ENCODE data around the gene CPEB4. TPM values are rescaled to one million over a fixed set of nuclear protein-coding genes. Genes with fewer than 3 reads are reported as not detected.

Gene CPEB4
- total and polyA plus RNA-seq, 7 donors: 30.4 to 262 (median 95.0) TPM

DNA sequence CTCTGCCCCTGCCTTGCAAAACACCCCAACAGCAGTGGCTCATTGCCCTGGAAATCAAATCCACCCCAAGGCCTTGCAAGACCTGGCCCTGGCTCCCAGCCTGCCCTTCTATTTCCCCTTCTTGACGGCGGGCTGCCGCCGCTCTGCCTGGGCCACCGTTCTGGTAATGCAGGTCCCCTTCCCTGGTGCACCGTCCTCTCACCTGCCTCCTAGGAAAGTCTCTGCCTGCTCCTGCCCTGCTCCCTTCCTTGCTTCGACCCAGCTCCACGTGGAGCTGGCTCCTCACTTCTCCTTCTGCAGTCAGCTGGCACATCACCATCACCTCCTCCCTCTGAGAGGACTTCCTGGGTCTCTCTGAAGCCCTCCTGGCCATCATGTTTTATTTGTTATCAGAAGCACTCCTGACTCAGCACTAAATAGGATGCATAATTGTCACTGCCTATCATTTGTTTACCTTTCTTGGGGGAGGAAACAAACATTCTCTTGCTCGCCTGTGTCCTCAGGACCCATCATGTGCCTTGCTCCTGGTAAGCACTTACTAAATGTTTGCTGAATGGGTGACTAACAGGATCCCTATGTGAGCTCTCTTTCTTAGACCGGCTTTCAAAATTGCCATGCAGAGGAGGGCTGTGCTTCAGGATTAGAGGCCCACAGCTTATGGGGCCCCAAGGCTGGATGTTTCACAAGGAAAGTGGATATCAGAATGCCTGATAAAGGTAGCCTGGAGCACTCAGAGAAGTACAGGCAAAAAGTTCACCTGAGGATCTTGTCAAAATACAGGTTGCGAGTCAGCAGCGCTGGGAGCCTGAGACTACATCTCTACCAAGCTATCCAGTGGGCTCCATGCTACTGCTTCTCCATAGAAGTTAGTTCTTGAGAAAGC, 81.3 kb downstream of the CPEB4 start:
- ATAC-seq (peak; percentile 7 to 68 (median 59)), DNase-seq (peak; percentile 57 to 82)
- 54 to 68% (median 57%) methylated on average over 11 to 12 of the region's 12 CpGs for WGBS, 3 donors
- no peaks in the 10 kb centered on the region for H3K27me3 ChIP-seq (ENCODE audit: insufficient read depth in 3 of 3, low read length in 2 of 3)
- H3K27ac ChIP-seq: peak overlapping the region; percentile 50
- no peaks in the 10 kb centered on the region for H3K36me3 ChIP-seq (ENCODE audit: insufficient read depth in 1 of 2, low read depth in 1 of 2)
- peaks cover 14% of the 10 kb centered on the region for H3K4me1 ChIP-seq
- H3K9me3 ChIP-seq: no peaks in the 10 kb centered on the region
- H3K4me3 ChIP-seq: no peak overlapping the region
- TF ChIP-seq, protein P1, sequence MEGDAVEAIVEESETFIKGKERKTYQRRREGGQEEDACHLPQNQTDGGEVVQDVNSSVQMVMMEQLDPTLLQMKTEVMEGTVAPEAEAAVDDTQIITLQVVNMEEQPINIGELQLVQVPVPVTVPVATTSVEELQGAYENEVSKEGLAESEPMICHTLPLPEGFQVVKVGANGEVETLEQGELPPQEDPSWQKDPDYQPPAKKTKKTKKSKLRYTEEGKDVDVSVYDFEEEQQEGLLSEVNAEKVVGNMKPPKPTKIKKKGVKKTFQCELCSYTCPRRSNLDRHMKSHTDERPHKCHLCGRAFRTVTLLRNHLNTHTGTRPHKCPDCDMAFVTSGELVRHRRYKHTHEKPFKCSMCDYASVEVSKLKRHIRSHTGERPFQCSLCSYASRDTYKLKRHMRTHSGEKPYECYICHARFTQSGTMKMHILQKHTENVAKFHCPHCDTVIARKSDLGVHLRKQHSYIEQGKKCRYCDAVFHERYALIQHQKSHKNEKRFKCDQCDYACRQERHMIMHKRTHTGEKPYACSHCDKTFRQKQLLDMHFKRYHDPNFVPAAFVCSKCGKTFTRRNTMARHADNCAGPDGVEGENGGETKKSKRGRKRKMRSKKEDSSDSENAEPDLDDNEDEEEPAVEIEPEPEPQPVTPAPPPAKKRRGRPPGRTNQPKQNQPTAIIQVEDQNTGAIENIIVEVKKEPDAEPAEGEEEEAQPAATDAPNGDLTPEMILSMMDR (IDR thresholded peaks at IDR 0.05): no peak
- intact Hi-C loops (cut with DNase I): loop anchor here (5.0 to 10.0 kb wide), 6 partner anchors 77 to 345 kb away; no protein-coding TSS in a partner anchor

DNA sequence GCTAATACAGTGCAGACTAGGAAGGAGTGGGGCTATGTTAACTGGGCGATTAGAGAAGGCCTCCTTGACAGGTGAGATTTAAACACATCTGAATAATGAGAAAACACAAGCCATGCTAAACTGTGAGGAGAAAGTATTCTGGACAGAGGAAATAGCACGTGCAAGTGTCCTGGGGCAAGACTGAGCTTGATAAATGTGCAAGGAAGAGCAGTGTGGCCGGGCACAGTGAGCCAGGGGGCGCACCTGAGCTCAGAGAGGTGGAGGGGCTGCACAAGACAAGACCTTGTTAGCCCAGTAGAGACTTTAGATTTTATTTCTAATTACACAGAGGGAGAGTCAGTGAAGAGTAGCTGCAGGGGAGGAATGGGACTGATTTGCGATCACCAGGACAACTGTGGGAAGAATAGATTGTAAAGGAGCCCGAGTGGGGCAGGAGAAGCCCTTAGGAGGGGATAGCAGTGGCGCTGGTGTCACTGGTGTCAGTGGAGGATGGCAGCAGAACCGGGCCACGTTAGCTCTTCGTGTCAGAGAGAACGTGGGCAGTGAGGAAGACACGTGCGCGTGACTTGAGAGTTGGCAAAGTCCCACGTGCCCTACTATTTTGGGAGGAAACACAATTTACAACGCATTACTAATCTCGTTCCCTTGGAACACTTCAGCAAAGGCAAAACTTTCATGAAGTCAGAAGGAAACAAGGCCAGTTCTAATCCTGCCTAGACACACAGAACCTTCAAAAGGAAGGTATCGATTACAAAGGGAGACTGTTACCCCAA, 82.9 kb downstream of the CPEB4 start:
- intact Hi-C loops (cut with DNase I): loop anchor here (5.0 to 10.0 kb wide), 5 partner anchors 134 to 344 kb away; no protein-coding TSS in a partner anchor
- Histone ChIP-seq H3K4me1 (peaks cover 14% of the 10 kb centered on the region), H3K27ac (no peak overlapping the region), H3K9me3 (no peaks in the 10 kb centered on the region), H3K27me3 (ENCODE audit: insufficient read depth in 3 of 3, low read length in 2 of 3) (no peaks in the 10 kb centered on the region), H3K4me3 (no peak overlapping the region), H3K36me3 (ENCODE audit: insufficient read depth in 1 of 2, low read depth in 1 of 2) (no peaks in the 10 kb centered on the region)
- TF ChIP-seq, protein P1 (IDR thresholded peaks at IDR 0.05): no peak
- 59 to 78% (median 69%) methylated on average over 18 of the region's 18 CpGs for WGBS, 3 donors
- DNase-seq: no peak
- ATAC-seq: no peak

DNA sequence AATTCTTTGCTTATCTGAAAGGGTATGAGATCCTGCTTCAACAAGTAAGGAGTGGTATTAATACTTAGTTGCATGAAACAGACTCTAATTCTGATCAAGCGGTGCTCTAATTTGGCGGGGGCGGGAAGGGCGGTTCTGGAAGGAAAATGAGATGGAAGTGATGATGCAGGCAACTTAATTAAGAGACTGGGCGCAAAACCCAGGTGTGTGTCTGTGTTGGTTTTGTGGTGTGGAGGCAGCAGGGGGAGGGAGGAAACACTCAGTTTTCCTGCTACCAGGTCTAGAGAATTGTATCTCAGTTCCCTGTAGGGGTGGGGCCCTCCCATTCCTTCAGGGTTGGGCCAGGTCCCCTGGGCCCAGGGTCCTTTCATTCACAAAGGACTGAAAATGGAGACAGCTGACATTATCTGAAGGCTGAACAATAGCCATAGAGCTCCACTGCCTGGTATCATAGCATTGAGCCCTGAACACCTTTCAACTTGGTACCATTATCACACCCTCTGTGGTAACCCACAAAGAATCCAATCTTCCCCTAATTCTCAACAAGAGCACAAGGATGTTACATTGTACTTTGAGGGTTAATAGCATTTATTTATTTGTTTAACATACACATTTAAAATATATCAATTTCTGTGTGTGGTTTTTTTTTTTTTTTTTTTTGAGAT, 83.7 kb downstream of the CPEB4 start:
- Histone ChIP-seq H3K27me3 (ENCODE audit: insufficient read depth in 3 of 3, low read length in 2 of 3) (no peaks in the 10 kb centered on the region), H3K9me3 (no peaks in the 10 kb centered on the region), H3K27ac (no peak overlapping the region), H3K4me1 (peaks cover 9% of the 10 kb centered on the region), H3K4me3 (no peak overlapping the region), H3K36me3 (ENCODE audit: insufficient read depth in 1 of 2, low read depth in 1 of 2) (no peaks in the 10 kb centered on the region)
- ATAC-seq (no peak), DNase-seq (no peak)
- 86 to 91% (median 90%) methylated on average over 5 of the region's 5 CpGs for WGBS, 3 donors
- intact Hi-C loops (cut with DNase I): loop anchor here (2.0 to 10.0 kb wide), 7 partner anchors 83 to 353 kb away; partner anchors contain the start of gene CPEB4 (in 1 of the 2)
- TF ChIP-seq, protein P1 (IDR thresholded peaks at IDR 0.05): no peak

DNA sequence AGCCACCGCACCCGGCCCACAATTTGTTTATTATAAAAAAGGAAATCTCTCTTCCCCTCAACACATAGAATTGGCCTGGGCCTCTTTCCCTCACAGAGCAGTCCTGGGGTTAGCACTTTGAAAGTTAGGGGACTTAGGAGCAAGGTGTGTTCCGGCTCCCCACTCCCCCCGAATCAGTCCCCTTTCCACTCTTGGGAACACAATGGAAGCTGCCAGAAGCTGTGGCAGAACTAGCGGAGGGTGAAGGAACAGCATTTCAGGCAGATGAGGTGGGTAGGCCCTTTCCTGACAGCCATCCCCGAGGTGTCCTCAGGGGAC, 84.4 kb downstream of the CPEB4 start:
- peaks cover 5% of the 10 kb centered on the region for H3K4me1 ChIP-seq
- H3K27ac ChIP-seq: peak overlapping the region; percentile 68
- TF ChIP-seq, protein P1 (IDR thresholded peaks at IDR 0.05): no peak
- intact Hi-C loops (cut with DNase I): loop anchor here (2.0 to 10.0 kb wide), 7 partner anchors 84 to 354 kb away; partner anchors contain the start of gene CPEB4 (in 1 of the 2)
- 57 to 73% (median 60%) methylated on average over 6 of the region's 6 CpGs for whole genome bisulfite sequencing, 3 donors
- no peaks in the 10 kb centered on the region for H3K9me3 ChIP-seq
- no peaks in the 10 kb centered on the region for H3K36me3 ChIP-seq (ENCODE audit: insufficient read depth in 1 of 2, low read depth in 1 of 2)
- H3K27me3 ChIP-seq (ENCODE audit: insufficient read depth in 3 of 3, low read length in 2 of 3): no peaks in the 10 kb centered on the region
- DNase-seq: no peak
- peak overlapping the region; percentile 55 for H3K4me3 ChIP-seq
- no peak for ATAC-seq

Data from psoas muscle (tissue), 8 donors.